ENCODE measurements around the gene REX1BD. TPM values are rescaled to one million over a fixed set of nuclear protein-coding genes. Genes with fewer than 3 reads are reported as not detected.
A peak's percentile ranks its signal among the peaks of the same experiment; 100 is the strongest.

REX1BD gene
- total RNA-seq (2013): 97.4 TPM
- polyA plus RNA-seq (100 to 1,000 TPM in 2 of 3 donors, 10 to 100 TPM in 1; 83.7 to 141 (median 122) TPM), polyA minus RNA-seq (52.8 and 75.2 TPM in 2 replicates), total RNA-seq (1.9 to 24.0 (median 15.7) reads per million in 11 experiments)

- peaks cover 42% of the 10 kb centered on the region for H3K4me1 Mint-ChIP-seq
- intact Hi-C loops (cut with micrococcal nuclease): loop anchor here (5.0 to 10.0 kb wide), 2 partner anchors 126 to 134 kb away; no protein-coding TSS in a partner anchor
- H3K27ac ChIP-seq (ENCODE audit: low read depth in 1 of 2, low read length in 2 of 2): peak within 1 kb of the TSS; percentile 56 to 84
These were observed at the start of gene REX1BD for GRCh38 chr19:18588611-18589379. Gene REX1BD (plus strand): TSS chr19:18588798. CDS start chr19:18588802, 4 bp downstream.

More at GRCh38 chr19:18588611-18589379, at the start of gene REX1BD:
- peak within 1 kb of the TSS; percentile 91 for H2AFZ ChIP-seq (ENCODE audit: insufficient read depth, low read depth, low read length, poor library complexity, severe bottlenecking)
- peaks cover 35 to 52% of the 10 kb centered on the region in 2 donors for H3K4me1 ChIP-seq (ENCODE audit: control insufficient read depth in 1 of 2, insufficient read depth in 2 of 2, low read length in 2 of 2)
- H3K4me2 ChIP-seq (replicated peaks; ENCODE audit: extremely low read depth, low read length, poor library complexity, severe bottlenecking): peak within 1 kb of the TSS; percentile 99
- H3K9ac ChIP-seq (ENCODE audit: insufficient read depth, low read length, poor library complexity, severe bottlenecking): peak within 1 kb of the TSS; percentile 76
- H3K27me3 ChIP-seq (ENCODE audit: control insufficient read depth in 2 of 2, insufficient read depth in 2 of 2, low read length in 2 of 2): peaks cover 0 to 6% of the 10 kb centered on the region in 2 donors
- H3K4me3 Mint-ChIP-seq: peak within 1 kb of the TSS; percentile 78 to 89
- peak; percentile 79 to 87 (median 86) for DNase-seq
- H3K9me3 ChIP-seq (replicated peaks in 1 of 2; ENCODE audit: control insufficient read depth in 1 of 2, insufficient read depth in 1 of 2, low read length in 2 of 2): no peaks in the 10 kb centered on the region
- peak; percentile 93 for TF ChIP-seq CTCF (IDR thresholded peaks at IDR 0.05)
- H3K27me3 Mint-ChIP-seq (ENCODE audit: low read depth in 3 of 3): peaks cover 3 to 13% (median 8%) of the 10 kb centered on the region in 3 donors
- H3K9me3 Mint-ChIP-seq: peaks cover 0 to 3% (median 0%) of the 10 kb centered on the region in 7 donors
- H3K36me3 ChIP-seq (replicated peaks in 1 of 2; ENCODE audit: control insufficient read depth in 1 of 2, insufficient read depth in 2 of 2, low read length in 2 of 2): peaks cover 7 to 8% of the 10 kb centered on the region in 2 donors
- peaks cover 8% of the 10 kb centered on the region for H3K79me2 ChIP-seq (ENCODE audit: insufficient read depth, low read length)
- H3K27ac Mint-ChIP-seq: peak within 1 kb of the TSS; percentile 65 to 93 (median 87)
- H3K36me3 Mint-ChIP-seq: peaks cover 10 to 21% of the 10 kb centered on the region in 2 donors
- H3K4me3 ChIP-seq (replicated peaks in 1 of 3; ENCODE audit: low read depth in 2 of 3, low read length in 3 of 3): peak within 1 kb of the TSS; percentile 65 to 92 (median 69)
- under 1% methylated on average over 66 of the region's 72 CpGs for WGBS (ENCODE audit: insufficient coverage)
- peaks cover 30% of the 10 kb centered on the region for H4K20me1 ChIP-seq (ENCODE audit: insufficient read depth, low read length)

All from CD14-positive monocyte (primary cell).